BJ (cell line): Measurements from ENCODE around the gene HSPB8. TPM values are rescaled to one million over a fixed set of nuclear protein-coding genes. Genes with fewer than 3 reads are reported as not detected.

Source experiments
- CTCF ChIA-PET: fragments of 350-600 bp; formaldehyde crosslinking; extraction: SDS; loops from one replicate; lab custom pipeline; 2021; ENCODE audit warnings: antibody characterized with exemption, inconsistent platforms; lab: Yijun Ruan, JAX
- POLR2A ChIA-PET: fragments of 300-600 bp; sonication (Branson Sonifier 250); formaldehyde crosslinking; extraction: SDS; loops from one replicate; lab custom pipeline; 2021; ENCODE audit warnings: antibody characterized with exemption; lab: Charles Lee
- DNase-seq: peaks from one replicate; pipeline ENCODE4 v3.0.0-alpha.2; 2011; ENCODE audit warnings: low read depth
- H3K27me3 ChIP-seq: 2 replicates; pipeline ENCODE4 v1.6.0; 2011; ENCODE audit warnings: low read length; ENCODE audit not compliant: control insufficient read depth, insufficient read depth
- H3K36me3 ChIP-seq: 2 replicates; pipeline ENCODE4 v1.5.1; 2011; ENCODE audit warnings: low read length; ENCODE audit not compliant: control insufficient read depth, insufficient read depth
- H3K4me3 ChIP-seq: 2 replicates; pipeline ENCODE4 v1.5.1; 2011; ENCODE audit warnings: low read depth, mild to moderate bottlenecking, control low read depth, low read length
- polyA plus RNA-seq: library from polyadenylated mRNA; depleted of rRNA; stranded (reverse); fragments of >200 nt; gene quantifications from 2 replicates; pipeline ENCODE4 v1.2.3, GENCODE V29; 2011
- TF ChIP-seq, protein P1 (sequence below): IDR thresholded peaks from 2 replicates; pipeline ENCODE4 v1.5.1; 2011; ENCODE audit warnings: low read depth, mild to moderate bottlenecking, control low read depth, inconsistent platforms, low read length, moderate library complexity; ENCODE audit not compliant: insufficient read depth

HSPB8 gene
- polyA plus RNA-seq, 1 experiment, result 19.3 TPM

DNA sequence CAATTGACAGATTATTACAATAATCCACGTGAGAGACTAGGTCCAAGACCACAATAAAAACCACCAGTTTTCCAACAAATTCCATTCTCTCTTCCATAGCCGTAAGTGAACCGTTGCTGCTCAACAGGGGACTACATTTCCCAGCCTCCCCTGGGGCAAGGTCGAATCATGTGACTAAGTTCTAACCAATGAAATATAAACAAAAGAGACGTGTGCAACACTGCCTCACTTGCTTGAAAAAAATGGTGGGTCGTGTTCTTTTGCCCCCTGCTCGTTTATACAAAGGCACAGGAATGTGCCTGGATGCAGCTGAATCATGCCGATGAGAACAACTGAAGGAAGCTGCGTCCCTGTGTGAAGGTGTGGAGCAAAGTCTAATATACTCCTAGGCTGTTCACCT is 51.1 kb downstream of the HSPB8 start:
- CTCF ChIA-PET, result no interaction called here

DNA sequence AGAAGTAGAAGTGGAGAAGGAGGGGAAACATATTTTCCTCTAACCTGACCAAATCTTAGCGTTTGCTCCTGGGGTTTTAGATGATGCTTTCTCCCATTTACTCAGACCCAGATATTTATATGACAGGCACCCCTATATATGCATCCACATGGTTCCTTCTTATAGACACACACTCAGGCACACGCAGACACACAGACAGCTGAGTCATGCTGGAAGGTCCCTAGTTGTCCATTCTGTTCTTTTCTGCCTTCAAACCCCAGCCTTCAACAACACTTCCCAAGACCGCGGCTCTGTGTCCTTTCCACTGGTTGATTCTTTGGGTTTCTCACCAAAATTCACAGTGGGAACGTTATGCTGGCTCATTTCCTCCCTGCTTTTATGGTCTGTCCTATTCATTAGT is 52.1 kb downstream of the HSPB8 start:
- CTCF ChIA-PET, result no interaction called here
- DNase-seq, result no peak
- H3K4me3 ChIP-seq, result no peak overlapping the region
- no peaks in the 10 kb centered on the region for H3K36me3 ChIP-seq
- POLR2A ChIA-PET, result no interaction called here
- no peaks in the 10 kb centered on the region for H3K27me3 ChIP-seq
- TF ChIP-seq, protein P1, sequence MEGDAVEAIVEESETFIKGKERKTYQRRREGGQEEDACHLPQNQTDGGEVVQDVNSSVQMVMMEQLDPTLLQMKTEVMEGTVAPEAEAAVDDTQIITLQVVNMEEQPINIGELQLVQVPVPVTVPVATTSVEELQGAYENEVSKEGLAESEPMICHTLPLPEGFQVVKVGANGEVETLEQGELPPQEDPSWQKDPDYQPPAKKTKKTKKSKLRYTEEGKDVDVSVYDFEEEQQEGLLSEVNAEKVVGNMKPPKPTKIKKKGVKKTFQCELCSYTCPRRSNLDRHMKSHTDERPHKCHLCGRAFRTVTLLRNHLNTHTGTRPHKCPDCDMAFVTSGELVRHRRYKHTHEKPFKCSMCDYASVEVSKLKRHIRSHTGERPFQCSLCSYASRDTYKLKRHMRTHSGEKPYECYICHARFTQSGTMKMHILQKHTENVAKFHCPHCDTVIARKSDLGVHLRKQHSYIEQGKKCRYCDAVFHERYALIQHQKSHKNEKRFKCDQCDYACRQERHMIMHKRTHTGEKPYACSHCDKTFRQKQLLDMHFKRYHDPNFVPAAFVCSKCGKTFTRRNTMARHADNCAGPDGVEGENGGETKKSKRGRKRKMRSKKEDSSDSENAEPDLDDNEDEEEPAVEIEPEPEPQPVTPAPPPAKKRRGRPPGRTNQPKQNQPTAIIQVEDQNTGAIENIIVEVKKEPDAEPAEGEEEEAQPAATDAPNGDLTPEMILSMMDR, result no peak

More for the DNA sequence above, 51.1 kb downstream of the HSPB8 start:
- POLR2A ChIA-PET, result no interaction called here
- Histone ChIP-seq H3K36me3 (no peaks in the 10 kb centered on the region), H3K27me3 (no peaks in the 10 kb centered on the region), H3K4me3 (no peak overlapping the region)
- DNase-seq, result no peak
- TF ChIP-seq, protein P1, result no peak

DNA sequence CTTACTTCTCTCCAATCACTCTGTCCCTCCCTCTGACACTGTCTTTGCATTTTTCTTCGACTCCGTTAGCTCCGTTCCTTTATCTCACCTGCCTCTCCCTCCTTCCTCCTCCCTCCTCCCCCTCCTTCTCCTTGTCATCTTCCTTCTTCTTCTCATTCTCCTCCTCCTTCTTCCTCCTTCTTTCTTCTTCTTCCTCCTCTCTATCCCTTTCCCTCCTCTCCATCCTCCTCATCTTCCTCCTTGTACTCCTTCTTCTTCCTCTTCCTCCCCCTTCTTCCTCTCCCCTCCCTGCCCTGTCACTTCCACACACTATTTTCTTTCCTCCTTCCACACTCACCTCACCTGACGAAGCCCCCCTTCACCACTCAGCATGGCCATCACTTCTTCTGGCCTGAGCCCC is 53.0 kb downstream of the HSPB8 start:
- CTCF ChIA-PET, result no interaction called here
- DNase-seq, result no peak
- POLR2A ChIA-PET, result no interaction called here
- TF ChIP-seq, protein P1, result no peak
- H3K4me3 ChIP-seq, result no peak overlapping the region
- no peaks in the 10 kb centered on the region for H3K27me3 ChIP-seq
- no peaks in the 10 kb centered on the region for H3K36me3 ChIP-seq

DNA sequence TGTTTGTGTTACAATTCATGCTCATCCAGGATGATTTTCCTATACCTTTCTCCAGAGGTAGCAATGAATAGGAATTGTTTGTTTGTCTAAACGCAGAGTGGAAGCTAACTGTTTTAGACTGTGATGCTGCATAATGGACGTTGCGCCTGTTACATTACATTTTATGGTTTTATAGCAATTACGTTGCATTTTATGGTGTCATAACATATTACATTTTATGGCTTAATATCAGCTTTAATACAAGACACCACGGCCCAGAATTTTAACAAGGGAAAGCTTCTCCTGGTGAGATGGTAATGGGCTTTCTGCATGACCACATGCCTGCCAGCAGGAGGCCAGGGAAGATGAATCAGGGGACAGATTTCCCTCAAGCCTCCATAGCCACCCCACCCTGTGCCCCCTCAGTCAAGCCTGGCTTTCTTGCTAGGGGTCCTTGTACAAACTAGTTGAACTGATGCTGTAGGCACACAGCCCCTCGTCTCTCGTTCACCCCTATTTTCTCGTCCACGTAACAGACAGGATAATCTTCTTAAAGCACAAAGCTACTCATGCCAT is 56.5 kb downstream of the HSPB8 start:
- CTCF ChIA-PET, result no interaction called here
- no peaks in the 10 kb centered on the region for H3K27me3 ChIP-seq
- no peak overlapping the region for H3K4me3 ChIP-seq
- DNase-seq, result no peak
- no peaks in the 10 kb centered on the region for H3K36me3 ChIP-seq
- TF ChIP-seq, protein P1, result no peak
- POLR2A ChIA-PET, result no interaction called here

DNA sequence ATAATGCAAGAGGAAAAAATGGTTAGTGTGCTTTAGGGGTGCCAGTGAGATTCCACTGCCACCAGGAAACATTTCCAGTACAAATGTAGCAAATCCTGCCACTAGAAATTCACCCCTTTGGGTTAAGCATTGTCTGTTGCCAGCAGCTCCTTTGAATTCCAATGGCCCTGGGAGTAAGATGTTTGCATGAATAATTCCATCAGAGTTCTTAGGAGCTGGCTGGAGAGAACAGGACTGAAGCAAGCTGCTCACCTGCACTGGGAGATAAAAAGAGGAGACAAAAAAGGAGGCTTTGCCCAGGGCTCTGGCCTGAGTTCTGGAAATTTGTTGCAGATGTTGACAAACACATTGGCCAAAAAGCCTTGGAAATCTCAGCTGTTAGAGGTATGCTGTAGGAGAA is 57.6 kb downstream of the HSPB8 start:
- TF ChIP-seq, protein P1, result no peak
- no peak for DNase-seq
- CTCF ChIA-PET, result no interaction called here
- no peaks in the 10 kb centered on the region for H3K36me3 ChIP-seq
- H3K27me3 ChIP-seq, result no peaks in the 10 kb centered on the region
- H3K4me3 ChIP-seq, result no peak overlapping the region
- POLR2A ChIA-PET, result interaction anchor here (0.6 kb wide), 1 partner anchor 101 kb away, joined by 3 read pairs; no protein-coding TSS in a partner anchor
